ENCODE measurements around the gene TMEM236.

DNA sequence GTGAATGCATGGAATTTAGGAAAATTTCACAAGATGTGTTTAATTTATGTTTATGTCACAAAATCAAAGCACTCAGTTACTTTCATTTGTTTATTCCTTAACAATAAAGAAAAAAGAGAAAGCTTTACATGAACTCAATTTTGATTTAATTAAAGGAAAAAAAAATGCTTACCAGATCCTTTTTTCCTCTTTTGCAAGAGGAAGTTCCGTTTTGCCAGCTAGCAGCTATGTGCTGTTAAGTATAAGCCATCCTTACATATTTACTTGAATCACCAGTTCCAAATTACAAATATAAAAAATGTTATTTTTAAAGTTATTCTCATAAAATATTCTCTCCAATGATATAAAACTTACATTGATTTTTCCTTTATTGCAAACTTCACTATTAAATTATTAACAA, 69.9 kb downstream of the TMEM236 start:
- TF ChIP-seq, protein P1, sequence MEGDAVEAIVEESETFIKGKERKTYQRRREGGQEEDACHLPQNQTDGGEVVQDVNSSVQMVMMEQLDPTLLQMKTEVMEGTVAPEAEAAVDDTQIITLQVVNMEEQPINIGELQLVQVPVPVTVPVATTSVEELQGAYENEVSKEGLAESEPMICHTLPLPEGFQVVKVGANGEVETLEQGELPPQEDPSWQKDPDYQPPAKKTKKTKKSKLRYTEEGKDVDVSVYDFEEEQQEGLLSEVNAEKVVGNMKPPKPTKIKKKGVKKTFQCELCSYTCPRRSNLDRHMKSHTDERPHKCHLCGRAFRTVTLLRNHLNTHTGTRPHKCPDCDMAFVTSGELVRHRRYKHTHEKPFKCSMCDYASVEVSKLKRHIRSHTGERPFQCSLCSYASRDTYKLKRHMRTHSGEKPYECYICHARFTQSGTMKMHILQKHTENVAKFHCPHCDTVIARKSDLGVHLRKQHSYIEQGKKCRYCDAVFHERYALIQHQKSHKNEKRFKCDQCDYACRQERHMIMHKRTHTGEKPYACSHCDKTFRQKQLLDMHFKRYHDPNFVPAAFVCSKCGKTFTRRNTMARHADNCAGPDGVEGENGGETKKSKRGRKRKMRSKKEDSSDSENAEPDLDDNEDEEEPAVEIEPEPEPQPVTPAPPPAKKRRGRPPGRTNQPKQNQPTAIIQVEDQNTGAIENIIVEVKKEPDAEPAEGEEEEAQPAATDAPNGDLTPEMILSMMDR (IDR thresholded peaks at IDR 0.05; ENCODE audit: low read depth, low read length, poor library complexity, severe bottlenecking) = no peak
- TF ChIP-seq EZH2phosphoT487 (IDR thresholded peaks at IDR 0.05; ENCODE audit: borderline replicate concordance, low read length) = no peak
